GM12875 (cell line): ENCODE data around the gene FZD2.

Experiments used
- H3K4me3 ChIP-seq: one replicate; pipeline ENCODE4 v1.5.1; 2011; ENCODE audit warnings: low read depth, low read length, control low read depth
- TF ChIP-seq, protein P1 (sequence below): IDR thresholded peaks from 2 replicates; pipeline ENCODE4 v1.5.1; 2011; ENCODE audit warnings: low read depth, mild to moderate bottlenecking, control low read depth, inconsistent platforms, low read length, moderate library complexity, borderline replicate concordance; ENCODE audit not compliant: insufficient read depth

FZD2 gene

DNA sequence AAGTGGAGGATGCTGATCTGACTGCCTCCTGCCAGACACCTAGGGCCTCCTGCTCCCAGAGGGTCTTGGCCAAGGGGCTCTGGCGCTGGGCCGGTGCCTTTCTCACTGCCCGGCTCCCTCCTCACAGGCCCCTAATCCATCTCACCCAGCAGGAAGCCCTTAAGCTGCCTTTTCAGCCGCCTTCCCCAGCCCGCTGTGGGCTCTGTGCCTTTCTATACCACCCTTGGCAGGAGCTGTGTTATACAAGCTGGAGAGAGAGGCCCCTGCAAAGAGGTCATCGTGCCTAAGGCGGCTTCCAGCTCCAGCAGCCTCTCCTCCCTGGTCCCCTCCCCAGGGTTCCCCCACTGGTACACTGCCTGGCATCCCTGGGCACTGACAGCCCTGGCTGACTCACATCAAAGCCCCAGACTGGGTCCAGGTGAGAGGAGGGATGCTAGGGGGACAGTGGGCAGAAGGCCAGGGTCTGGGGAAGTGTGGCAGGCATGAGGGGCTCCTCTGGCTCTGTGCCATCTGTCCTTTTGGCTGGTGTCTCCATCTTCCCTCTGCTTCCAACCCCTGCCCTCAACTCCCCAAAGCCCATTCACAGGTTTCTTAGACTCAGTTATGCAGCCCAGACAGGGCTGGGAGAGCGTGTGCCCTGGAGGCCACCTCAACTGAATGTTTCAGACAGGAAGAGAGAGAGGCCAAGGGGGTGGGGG is 15.3 kb upstream of the FZD2 start:
- TF ChIP-seq, protein P1, sequence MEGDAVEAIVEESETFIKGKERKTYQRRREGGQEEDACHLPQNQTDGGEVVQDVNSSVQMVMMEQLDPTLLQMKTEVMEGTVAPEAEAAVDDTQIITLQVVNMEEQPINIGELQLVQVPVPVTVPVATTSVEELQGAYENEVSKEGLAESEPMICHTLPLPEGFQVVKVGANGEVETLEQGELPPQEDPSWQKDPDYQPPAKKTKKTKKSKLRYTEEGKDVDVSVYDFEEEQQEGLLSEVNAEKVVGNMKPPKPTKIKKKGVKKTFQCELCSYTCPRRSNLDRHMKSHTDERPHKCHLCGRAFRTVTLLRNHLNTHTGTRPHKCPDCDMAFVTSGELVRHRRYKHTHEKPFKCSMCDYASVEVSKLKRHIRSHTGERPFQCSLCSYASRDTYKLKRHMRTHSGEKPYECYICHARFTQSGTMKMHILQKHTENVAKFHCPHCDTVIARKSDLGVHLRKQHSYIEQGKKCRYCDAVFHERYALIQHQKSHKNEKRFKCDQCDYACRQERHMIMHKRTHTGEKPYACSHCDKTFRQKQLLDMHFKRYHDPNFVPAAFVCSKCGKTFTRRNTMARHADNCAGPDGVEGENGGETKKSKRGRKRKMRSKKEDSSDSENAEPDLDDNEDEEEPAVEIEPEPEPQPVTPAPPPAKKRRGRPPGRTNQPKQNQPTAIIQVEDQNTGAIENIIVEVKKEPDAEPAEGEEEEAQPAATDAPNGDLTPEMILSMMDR, result no peak
- H3K4me3 ChIP-seq, result no peak overlapping the region

GRCh38 chr17:44543213-44543904 is 13.9 kb upstream of the FZD2 start:
- H3K4me3 ChIP-seq, result no peak overlapping the region
- TF ChIP-seq, protein P1, result no peak

- no peak overlapping the region for H3K4me3 ChIP-seq
- TF ChIP-seq, protein P1, result no peak
Observed at GRCh38 chr17:44543905-44544523, 13.3 kb upstream of the FZD2 start.

DNA sequence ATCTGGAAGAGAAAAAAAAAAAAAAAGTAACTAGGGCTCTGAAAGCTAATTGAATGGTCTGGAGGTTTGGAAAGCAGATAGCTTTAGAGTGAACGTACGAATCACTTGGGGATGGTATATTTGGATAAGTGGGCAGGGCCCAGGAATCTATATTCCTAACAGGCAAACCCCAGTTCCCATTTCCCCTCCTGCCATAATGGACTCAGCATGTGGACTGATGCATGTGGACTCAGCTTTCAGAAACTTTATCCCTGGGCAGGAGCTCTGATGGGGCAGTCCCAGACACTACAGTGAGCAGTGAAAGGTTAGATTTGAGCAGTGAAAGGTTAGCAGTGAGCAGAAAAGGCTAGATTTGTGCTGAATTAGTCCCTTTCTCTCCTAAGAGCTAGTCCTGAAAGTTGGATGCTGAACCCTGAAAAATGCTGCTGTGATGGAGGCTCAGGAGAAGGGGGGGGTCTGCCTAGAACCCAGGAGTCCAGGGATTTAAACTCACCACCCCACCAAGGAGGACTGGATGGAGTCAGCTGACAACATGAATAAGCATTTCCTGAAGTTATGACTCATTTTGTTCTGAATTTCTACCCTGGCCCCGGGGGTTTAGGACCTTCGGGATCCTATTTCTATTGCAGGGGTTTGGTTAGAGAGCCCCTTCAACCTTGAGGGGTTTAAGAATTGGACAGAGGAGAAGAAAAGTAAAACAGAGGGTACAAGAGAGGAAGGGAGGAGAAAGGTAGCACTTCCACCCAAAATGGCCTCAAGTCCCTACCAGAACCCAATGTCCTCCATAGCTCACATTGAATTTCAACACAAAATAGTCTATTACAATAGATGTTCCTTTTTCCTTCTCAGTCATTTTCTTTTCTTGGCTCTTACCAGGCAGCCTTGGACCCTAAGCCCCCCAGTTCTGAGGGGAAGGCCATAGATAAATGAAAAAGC is 10.3 kb upstream of the FZD2 start:
- TF ChIP-seq, protein P1, result no peak
- H3K4me3 ChIP-seq, result no peak overlapping the region

- no peak overlapping the region for H3K4me3 ChIP-seq
Observed at GRCh38 chr17:44547625-44548267, 9.5 kb upstream of the FZD2 start.

More at GRCh38 chr17:44547625-44548267, 9.5 kb upstream of the FZD2 start:
- TF ChIP-seq, protein P1, result no peak
